GM21619 (cell line): ENCODE results near the gene NT5C3B.
"Not testable (repeated sequence)": the region's sequence is repeated elsewhere in the genome, so short reads cannot be mapped to it uniquely, and the experiment has no call there.

ENCODE experiments used
- ATAC-seq: cut with Tn5 transposase; IDR thresholded peaks from one replicate; pipeline ENCODE4 v1.9.1; 2021; ENCODE audit not compliant: unreplicated experiment

Gene NT5C3B

GRCh38 chr17:41840781-41841180 lies 4.7 kb upstream of the NT5C3B start:
- not testable (repeated sequence) for ATAC-seq

GRCh38 chr17:41839448-41839847 lies 3.4 kb upstream of the NT5C3B start:
- ATAC-seq = not testable (repeated sequence)

- ATAC-seq = no peak
Measured at GRCh38 chr17:41837761-41838538, 1.9 kb upstream of the NT5C3B start, which contains the start of gene KLHL10. Gene KLHL10, plus strand, starts transcription at chr17:41837825. Its CDS starts 108 bp downstream, at chr17:41837933.

GRCh38 chr17:41836550-41837196 lies 641 bp upstream of the NT5C3B start:
- ATAC-seq = no peak

- ATAC-seq = peak; percentile 33
Measured at GRCh38 chr17:41835214-41835799, 725 bp downstream of the NT5C3B start.

- not testable (repeated sequence) for ATAC-seq
Measured at GRCh38 chr17:41829961-41830360, 6.1 kb downstream of the NT5C3B start.

GRCh38 chr17:41825175-41825845 lies 10.7 kb downstream of the NT5C3B start:
- no peak for ATAC-seq

- ATAC-seq = no peak
Measured at GRCh38 chr17:41824086-41824485, 11.9 kb downstream of the NT5C3B start.

GRCh38 chr17:41823580-41823979 lies 12.5 kb downstream of the NT5C3B start:
- ATAC-seq = no peak

- no peak for ATAC-seq
Measured at GRCh38 chr17:41823141-41823524, 12.9 kb downstream of the NT5C3B start.

GRCh38 chr17:41822216-41823140 lies 13.6 kb downstream of the NT5C3B start:
- no peak for ATAC-seq

- ATAC-seq = no peak
Measured at GRCh38 chr17:41821776-41822175, 14.3 kb downstream of the NT5C3B start.

- no peak for ATAC-seq
Measured at GRCh38 chr17:41818024-41818423, 18.0 kb downstream of the NT5C3B start.

GRCh38 chr17:41816637-41817320 lies 19.3 kb downstream of the NT5C3B start:
- ATAC-seq = no peak

GRCh38 chr17:41814195-41814594 lies 21.8 kb downstream of the NT5C3B start:
- ATAC-seq = no peak

- no peak for ATAC-seq
Measured at GRCh38 chr17:41813699-41814124, 22.3 kb downstream of the NT5C3B start.

- no peak for ATAC-seq
Measured at GRCh38 chr17:41813152-41813680, 22.8 kb downstream of the NT5C3B start.

- ATAC-seq = no peak
Measured at GRCh38 chr17:41812381-41813151, 23.5 kb downstream of the NT5C3B start, which contains the start of gene FKBP10. Gene FKBP10, plus strand, starts transcription at chr17:41813004. Its CDS starts 31 bp downstream, at chr17:41813035.
